Omental fat pad (tissue), 4 donors: Measurements from ENCODE around the gene ABCD4. TPM values are rescaled to one million over a fixed set of nuclear protein-coding genes. Genes with fewer than 3 reads are reported as not detected.

ENCODE experiments used
- ATAC-seq: fragments of 150-250 bp; one replicate; pipeline ENCODE4 v1.9.1; 2016; ENCODE audit warnings: mild to moderate bottlenecking, moderate library complexity; ENCODE audit not compliant: low FRiP score
- DNase-seq: peaks from one replicate; pipeline ENCODE4 v3.0.0-alpha.2; 2019; ENCODE audit warnings: low spot score
- total RNA-seq, 4 donors: library from RNA; depleted of rRNA; stranded (reverse); fragments of >200 nt; gene quantifications; one replicate each; pipeline ENCODE4 v1.1.0, GENCODE V29; 2016
- TF ChIP-seq, protein P1 (sequence below), 3 donors: fragments of 450-650 bp; IDR thresholded peaks; one replicate each; pipeline ENCODE4 v1.5.1; 2016 to 2017; ENCODE audit warnings: antibody characterized with exemption in 3 of 3, mild to moderate bottlenecking in 3 of 3, moderate library complexity in 2 of 3

ABCD4 gene
- total RNA-seq, 4 donors from 2014 or later, result 28.2 to 62.1 (median 48.3) TPM

DNA sequence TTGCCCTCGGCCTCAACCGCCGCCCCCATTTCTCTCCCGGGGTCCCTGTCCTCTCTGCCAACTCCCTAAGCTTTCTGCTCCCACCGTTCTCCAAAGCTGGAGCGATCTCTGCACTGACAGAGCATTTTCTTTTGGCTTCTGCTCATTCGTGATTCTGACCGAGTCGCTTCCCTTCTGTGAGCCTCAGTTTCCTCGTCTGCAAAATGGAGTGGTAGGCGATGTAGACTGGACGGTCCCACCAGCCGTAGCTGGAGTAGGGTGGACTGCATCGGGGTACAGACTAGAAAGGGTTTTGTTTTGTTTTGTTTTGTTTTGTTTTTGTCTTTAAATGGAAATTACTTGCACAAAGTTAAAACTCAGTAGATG is 61.1 kb downstream of the ABCD4 start:
- ATAC-seq, result no peak

DNA sequence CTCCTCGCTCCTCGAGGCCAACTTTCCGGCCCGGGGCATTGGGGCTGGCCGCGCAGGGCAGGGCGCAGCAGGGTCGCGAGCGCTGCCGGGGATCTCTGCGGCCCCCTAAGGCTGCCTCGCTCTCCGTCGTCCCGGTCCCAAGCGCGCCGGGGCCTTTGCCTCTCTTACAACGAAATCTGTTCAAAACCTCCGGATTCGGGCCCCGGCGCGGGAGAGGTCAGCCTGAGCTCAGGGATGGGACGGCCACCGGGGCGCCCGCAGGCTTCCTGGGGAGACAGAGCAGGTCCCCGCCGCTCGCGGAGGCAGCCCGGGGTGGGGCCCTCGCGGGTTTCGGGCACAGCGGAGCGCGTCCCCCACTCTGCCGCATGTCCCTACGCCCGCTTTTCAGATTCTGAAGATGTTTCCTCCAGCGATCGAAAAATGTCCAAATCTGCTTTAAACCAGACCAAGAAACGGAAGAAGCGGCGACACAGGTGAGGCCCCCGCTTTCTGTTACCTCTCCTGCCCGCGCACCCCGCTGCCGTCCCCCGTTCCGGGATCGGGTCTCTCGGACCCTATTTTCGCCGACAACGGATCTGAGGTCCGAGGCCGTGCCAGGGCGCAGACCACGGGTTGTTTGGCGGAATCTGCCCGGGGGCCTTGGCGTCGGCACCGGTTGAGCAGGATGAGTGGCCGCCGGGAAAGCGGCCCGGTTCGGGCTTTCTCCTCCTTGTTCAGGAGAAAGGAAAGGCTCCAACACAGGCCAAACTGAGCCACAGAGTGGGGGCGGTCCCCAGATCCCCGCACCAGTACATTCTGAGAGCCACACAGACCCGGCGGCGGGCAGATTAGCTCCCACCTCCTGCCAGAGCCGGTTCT is 61.7 kb downstream of the ABCD4 start:
- DNase-seq (no peak), ATAC-seq (no peak)
- TF ChIP-seq, protein P1, sequence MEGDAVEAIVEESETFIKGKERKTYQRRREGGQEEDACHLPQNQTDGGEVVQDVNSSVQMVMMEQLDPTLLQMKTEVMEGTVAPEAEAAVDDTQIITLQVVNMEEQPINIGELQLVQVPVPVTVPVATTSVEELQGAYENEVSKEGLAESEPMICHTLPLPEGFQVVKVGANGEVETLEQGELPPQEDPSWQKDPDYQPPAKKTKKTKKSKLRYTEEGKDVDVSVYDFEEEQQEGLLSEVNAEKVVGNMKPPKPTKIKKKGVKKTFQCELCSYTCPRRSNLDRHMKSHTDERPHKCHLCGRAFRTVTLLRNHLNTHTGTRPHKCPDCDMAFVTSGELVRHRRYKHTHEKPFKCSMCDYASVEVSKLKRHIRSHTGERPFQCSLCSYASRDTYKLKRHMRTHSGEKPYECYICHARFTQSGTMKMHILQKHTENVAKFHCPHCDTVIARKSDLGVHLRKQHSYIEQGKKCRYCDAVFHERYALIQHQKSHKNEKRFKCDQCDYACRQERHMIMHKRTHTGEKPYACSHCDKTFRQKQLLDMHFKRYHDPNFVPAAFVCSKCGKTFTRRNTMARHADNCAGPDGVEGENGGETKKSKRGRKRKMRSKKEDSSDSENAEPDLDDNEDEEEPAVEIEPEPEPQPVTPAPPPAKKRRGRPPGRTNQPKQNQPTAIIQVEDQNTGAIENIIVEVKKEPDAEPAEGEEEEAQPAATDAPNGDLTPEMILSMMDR (IDR thresholded peaks at IDR 0.05), result no peak

More for the DNA sequence above, 61.1 kb downstream of the ABCD4 start:
- TF ChIP-seq, protein P1 (IDR thresholded peaks at IDR 0.05), result no peak
- DNase-seq, result no peak

DNA sequence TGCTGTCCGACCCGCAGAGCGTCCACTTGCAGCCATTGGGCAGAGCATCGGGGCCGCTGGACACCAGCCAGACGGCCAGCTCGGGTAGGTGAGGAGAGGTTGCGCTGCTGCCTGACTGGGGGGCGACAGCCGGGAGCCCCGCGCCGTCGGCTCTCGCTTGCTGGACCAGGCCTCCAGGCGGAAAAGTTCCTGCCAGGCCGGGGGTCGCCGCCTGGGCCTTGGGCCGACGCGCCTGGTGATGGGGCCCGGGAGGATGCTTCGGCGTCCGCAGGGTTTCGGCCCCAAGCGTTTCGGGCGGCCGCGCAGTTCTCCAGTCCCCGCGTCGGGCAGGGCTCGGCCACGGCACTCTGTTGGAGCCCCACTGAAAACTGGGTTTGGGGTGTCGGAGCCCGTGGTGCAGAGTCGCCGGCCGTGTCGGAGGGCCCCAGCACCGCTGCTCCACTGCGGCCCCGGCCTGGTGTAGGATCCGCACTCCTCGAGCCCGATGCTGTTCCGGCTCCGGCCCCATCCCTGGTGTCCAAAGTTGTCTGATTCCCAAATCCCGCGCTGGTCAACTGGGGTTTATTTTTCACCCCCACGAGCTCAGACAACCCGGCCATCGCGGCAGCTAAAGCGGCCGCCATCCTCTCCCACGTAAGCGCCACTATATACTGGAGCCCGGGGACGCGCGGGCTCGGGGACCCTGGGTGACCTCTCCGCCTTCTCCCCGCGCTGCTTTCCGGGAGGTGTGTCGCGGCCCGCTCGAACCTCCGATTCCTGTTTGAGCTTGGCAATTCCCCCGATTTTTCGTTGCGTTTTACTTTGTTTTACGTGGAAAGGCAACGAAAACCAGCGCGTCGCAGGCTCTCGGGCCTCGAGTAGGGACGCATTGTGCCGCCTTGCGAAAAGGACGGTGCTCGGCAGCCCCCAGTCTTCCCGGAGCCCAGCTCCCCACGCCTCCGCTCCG is 62.6 kb downstream of the ABCD4 start:
- ATAC-seq (no peak), DNase-seq (no peak)
- TF ChIP-seq, protein P1 (IDR thresholded peaks at IDR 0.05), result no peak

DNA sequence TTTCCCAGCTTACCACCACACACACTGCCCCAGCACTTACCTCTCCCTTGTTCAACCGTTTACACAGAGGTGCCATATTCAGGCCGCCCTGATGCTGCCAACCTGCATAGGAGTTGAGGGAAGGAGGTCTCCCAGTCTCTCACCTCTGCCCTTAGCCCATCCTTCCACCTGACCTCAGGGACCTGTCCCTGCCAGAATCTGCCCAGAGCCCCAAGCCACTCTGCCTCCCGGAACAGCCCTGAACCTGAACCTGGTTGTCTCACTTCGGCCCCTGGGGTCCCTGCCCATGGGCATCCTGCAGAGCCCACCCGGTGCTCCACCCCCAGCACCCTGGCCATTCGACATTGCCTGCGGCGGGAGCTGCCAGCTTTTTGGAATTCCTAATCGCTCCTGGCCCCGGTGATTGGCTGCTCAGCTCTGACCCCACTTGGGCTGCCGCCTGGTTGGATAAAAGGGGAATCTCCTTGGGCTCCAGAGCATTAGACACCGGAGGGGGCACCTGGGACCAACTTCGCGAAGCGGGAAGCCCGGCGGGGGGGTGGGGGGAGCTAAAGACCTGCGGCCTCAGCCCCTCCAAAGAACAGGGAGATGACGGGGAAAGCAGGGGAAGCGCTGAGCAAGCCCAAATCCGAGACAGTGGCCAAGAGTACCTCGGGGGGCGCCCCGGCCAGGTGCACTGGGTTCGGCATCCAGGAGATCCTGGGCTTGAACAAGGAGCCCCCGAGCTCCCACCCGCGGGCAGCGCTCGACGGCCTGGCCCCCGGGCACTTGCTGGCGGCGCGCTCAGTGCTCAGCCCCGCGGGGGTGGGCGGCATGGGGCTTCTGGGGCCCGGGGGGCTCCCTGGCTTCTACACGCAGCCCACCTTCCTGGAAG is 63.5 kb downstream of the ABCD4 start, which contains the start of gene VSX2:
TSS of gene VSX2 (plus strand) at position 476 of the 874 bp plus-strand sequence. CDS start at position 589, 113 bp downstream.
- DNase-seq, result no peak
- TF ChIP-seq, protein P1 (IDR thresholded peaks at IDR 0.05), result no peak
- ATAC-seq, result no peak

DNA sequence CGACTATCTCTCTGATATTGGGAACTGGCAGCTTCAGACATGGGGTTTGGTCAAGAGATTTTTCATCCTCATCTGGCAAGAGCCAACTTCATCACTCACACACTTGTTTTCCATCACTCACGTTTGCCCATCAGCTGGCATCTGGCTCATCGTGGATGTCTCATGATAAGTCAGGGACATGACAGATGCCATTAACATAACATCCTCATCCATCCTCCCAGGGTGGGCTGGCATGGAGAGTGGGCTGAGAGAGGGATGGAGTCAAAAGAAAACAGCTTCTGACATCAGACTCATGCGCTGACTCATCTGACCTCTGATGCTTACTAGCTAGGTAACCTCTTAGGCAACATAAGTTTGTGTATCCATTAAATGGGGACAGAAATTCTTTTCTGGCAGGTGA is 65.3 kb downstream of the ABCD4 start:
- no peak for ATAC-seq

More for the DNA sequence above, 65.3 kb downstream of the ABCD4 start:
- TF ChIP-seq, protein P1 (IDR thresholded peaks at IDR 0.05), result no peak
- DNase-seq, result no peak

Other genes with a start within 250 kb of the ABCD4 start
- 10 to 100 TPM; 42.8 to 70.4 (median 59.8) TPM for gene ALDH6A1, start 218.5 kb downstream of the ABCD4 start, total RNA-seq
- gene LIN52, start 218.0 kb downstream of the ABCD4 start, total RNA-seq, result 10 to 100 TPM in 3 of 4 donors, 1 to 10 TPM in 1; 5.6 to 11.3 (median 10.8) TPM
- gene VSX2, start 63.5 kb downstream of the ABCD4 start, total RNA-seq, result not detected
- not detected for gene VRTN, start 45.5 kb upstream of the ABCD4 start, total RNA-seq
- under 1 TPM; 0.28 to 0.56 (median 0.40) TPM for gene SYNDIG1L, start 123.3 kb upstream of the ABCD4 start, total RNA-seq
- gene NPC2, start 190.4 kb upstream of the ABCD4 start, total RNA-seq, result 100 to 1,000 TPM; 271 to 717 (median 546) TPM
- 10 to 100 TPM in 1 of 4 donors, 1 to 10 TPM in 3; 7.0 to 11.2 (median 9.2) TPM for gene ISCA2, start 190.8 kb upstream of the ABCD4 start, total RNA-seq